ENCODE results near the gene DTNB. TPM values are rescaled to one million over a fixed set of nuclear protein-coding genes. Genes with fewer than 3 reads are reported as not detected.

The DTNB gene
- total and polyA plus RNA-seq, 2 of the 4 experiments (the other 2 are of a cell fraction) = 3.8 to 5.3 TPM

GRCh38 chr2:25672494-25673299 is 680 bp downstream of the DTNB start:
- CTCF ChIA-PET = interaction anchor here (1.5 kb wide), 1 partner anchor 8 kb away, joined by 4 read pairs; no protein-coding TSS in a partner anchor
- DNase-seq (peak; percentile 22), ATAC-seq (ENCODE audit: low read depth) (peak; percentile 65)
- Histone ChIP-seq H3K4me3 (ENCODE audit: insufficient read depth, low read depth, low read length) (peak overlapping the region; percentile 94), H2BK20ac (ENCODE audit: low read depth, low read length) (no peak overlapping the region), H2AK5ac (ENCODE audit: low read depth, low read length) (no peak overlapping the region), H3K4me1 (ENCODE audit: control insufficient read depth, insufficient read depth, low read length) (peaks cover 3% of the 10 kb centered on the region), H3K79me1 (ENCODE audit: low read depth in 1 of 2, low read length in 2 of 2) (peaks cover 0 to 9% of the 10 kb centered on the region in 2 experiments), H2BK120ac (ENCODE audit: low read depth, low read length) (no peak overlapping the region; the same call in 1 of the 2 replicates), H4K8ac (ENCODE audit: low read depth in 2 of 2, low read length in 2 of 2) (peak overlapping the region in 1 of 2 experiments; percentile 17; a peak in 1 of 4 replicates), H3K4ac (ENCODE audit: low read depth, low read length) (0 out of 2 replicates have a peak overlapping the region, but pooled peaks have one; percentile 29), H2BK15ac (ENCODE audit: low read depth, low read length) (no peak overlapping the region), H3K9me1 (ENCODE audit: insufficient read depth, low read length) (no peaks in the 10 kb centered on the region; the same call in 1 of the 2 replicates), H3K14ac (replicated peaks; ENCODE audit: low read depth, low read length) (peak overlapping the region; percentile 64; the same call in 1 of the 2 replicates), H3K18ac (ENCODE audit: low read depth, low read length) (no peak overlapping the region), H3K56ac (ENCODE audit: extremely low read depth, insufficient read depth, low read length) (peak overlapping the region; percentile 24; the same call in 1 of the 2 replicates), H3K4me2 (ENCODE audit: low read depth, low read length) (peak overlapping the region; percentile 85), H3K27ac (ENCODE audit: insufficient read depth, low read length) (no peak overlapping the region; the same call in 1 of the 2 replicates), H4K5ac (ENCODE audit: low read depth, low read length) (no peak overlapping the region), H3K9me3 (ENCODE audit: control insufficient read depth, insufficient read depth, low read length) (no peaks in the 10 kb centered on the region; the same call in 1 of the 2 replicates), H3K9ac (ENCODE audit: low read depth, low read length) (peak overlapping the region; percentile 63), H2AFZ (replicated peaks; ENCODE audit: low read length, poor library complexity) (peak overlapping the region; percentile 98), H2BK5ac (ENCODE audit: low read depth, low read length, poor library complexity, severe bottlenecking) (no peak overlapping the region), H4K91ac (ENCODE audit: insufficient read depth, low read depth, low read length) (no peak overlapping the region; the same call in 1 of the 2 replicates), H3K36me3 (ENCODE audit: control insufficient read depth, insufficient read depth, low read length) (no peaks in the 10 kb centered on the region), H4K20me1 (ENCODE audit: insufficient read depth, low read length) (peaks cover 8% of the 10 kb centered on the region; the same call in 1 of the 2 replicates), H2AK9ac (replicated peaks; ENCODE audit: low read depth, low read length, poor library complexity) (peak overlapping the region; percentile 81), H3K27me3 (ENCODE audit: control insufficient read depth, insufficient read depth, low read length) (no peaks in the 10 kb centered on the region; the same call in 1 of the 2 replicates), H3K23ac (ENCODE audit: low read depth, low read length) (peak overlapping the region; percentile 87)
- 1% methylated on average over 26 of the region's 60 CpGs; no CpG with 5 or more reads in 1 of the 2 experiments for WGBS, 2 experiments (ENCODE audit: extremely low coverage in 2 of 2, insufficient read length in 1 of 2)
- BruUV-seq (replicated peaks) = no TSS peak
- no peak for TF ChIP-seq SMC3 (IDR thresholded peaks at IDR 0.05; ENCODE audit: low read depth, low read length)
- intact Hi-C loops (cut with micrococcal nuclease) = no loop called here
- POLR2A ChIA-PET (ENCODE audit: unreplicated experiment) = no interaction called here
- in situ Hi-C loops (cut with MboI; ENCODE audit: low sequenced_read_pairs) = no loop called here
- dilution Hi-C loops (cut with HindIII; ENCODE audit: low sequenced_read_pairs, unreplicated experiment) = no loop called here
